HG03108 (cell line): ENCODE results near the gene B4GALNT1.
A peak's percentile ranks its signal among the peaks of the same experiment; 100 is the strongest.
"Not testable (repeated sequence)": the region's sequence is repeated elsewhere in the genome, so short reads cannot be mapped to it uniquely, and the experiment has no call there.

ENCODE experiments used
- ATAC-seq: cut with Tn5 transposase; IDR thresholded peaks from one replicate; pipeline ENCODE4 v1.9.1; 2021; ENCODE audit warnings: moderate library complexity; ENCODE audit not compliant: unreplicated experiment

The B4GALNT1 gene

GRCh38 chr12:57621497-57622292, 11.3 kb downstream of the B4GALNT1 start:
- ATAC-seq = no peak

GRCh38 chr12:57620936-57621496, 12.0 kb downstream of the B4GALNT1 start:
- no peak for ATAC-seq

- ATAC-seq = no peak
Measured at GRCh38 chr12:57620245-57620935, 12.6 kb downstream of the B4GALNT1 start.

GRCh38 chr12:57619434-57620244, 13.4 kb downstream of the B4GALNT1 start:
- no peak for ATAC-seq

GRCh38 chr12:57618966-57619433, 14.0 kb downstream of the B4GALNT1 start:
- ATAC-seq = no peak

- ATAC-seq = not testable (repeated sequence)
Measured at GRCh38 chr12:57618431-57618830, 14.6 kb downstream of the B4GALNT1 start.

GRCh38 chr12:57617942-57618341, 15.1 kb downstream of the B4GALNT1 start:
- ATAC-seq = no peak

- no peak for ATAC-seq
Measured at GRCh38 chr12:57616383-57617101, 16.5 kb downstream of the B4GALNT1 start.

GRCh38 chr12:57615637-57616036, 17.4 kb downstream of the B4GALNT1 start:
- ATAC-seq = no peak

GRCh38 chr12:57614948-57615500, 18.0 kb downstream of the B4GALNT1 start:
- ATAC-seq = no peak

- ATAC-seq = peak; percentile 49
Measured at GRCh38 chr12:57614178-57614947, 18.6 kb downstream of the B4GALNT1 start.

- no peak for ATAC-seq
Measured at GRCh38 chr12:57613427-57614109, 19.4 kb downstream of the B4GALNT1 start.

- no peak for ATAC-seq
Measured at GRCh38 chr12:57612711-57613426, 20.1 kb downstream of the B4GALNT1 start.

GRCh38 chr12:57611827-57612710, 20.9 kb downstream of the B4GALNT1 start:
- no peak for ATAC-seq

GRCh38 chr12:57611108-57611826, 21.7 kb downstream of the B4GALNT1 start, which contains the start of gene ARHGEF25:
TSS of gene ARHGEF25 (plus strand) at chr12:57611435. CDS start at chr12:57611895, 460 bp downstream.
- no peak for ATAC-seq

GRCh38 chr12:57610554-57611107, 22.4 kb downstream of the B4GALNT1 start:
- no peak for ATAC-seq
